OCI-M2 (cell line): Measurements from ENCODE around the gene PSMD11.

Experiments
- DNase-seq: peaks from one replicate; lab custom pipeline; 2025; ENCODE audit not compliant: unreplicated experiment; lab: John Stamatoyannopoulos, UW

Gene PSMD11

GRCh38 chr17:32489320-32490100, 45.2 kb downstream of the PSMD11 start:
- DNase-seq: no peak

- DNase-seq: no peak
These were observed 45.8 kb downstream of the PSMD11 start for GRCh38 chr17:32490101-32490482.

GRCh38 chr17:32491371-32492263, 47.3 kb downstream of the PSMD11 start:
- DNase-seq: no peak

- no peak for DNase-seq
These were observed 47.9 kb downstream of the PSMD11 start for GRCh38 chr17:32492264-32492589.

- DNase-seq: no peak
These were observed 48.5 kb downstream of the PSMD11 start for GRCh38 chr17:32492648-32493289.

DNA sequence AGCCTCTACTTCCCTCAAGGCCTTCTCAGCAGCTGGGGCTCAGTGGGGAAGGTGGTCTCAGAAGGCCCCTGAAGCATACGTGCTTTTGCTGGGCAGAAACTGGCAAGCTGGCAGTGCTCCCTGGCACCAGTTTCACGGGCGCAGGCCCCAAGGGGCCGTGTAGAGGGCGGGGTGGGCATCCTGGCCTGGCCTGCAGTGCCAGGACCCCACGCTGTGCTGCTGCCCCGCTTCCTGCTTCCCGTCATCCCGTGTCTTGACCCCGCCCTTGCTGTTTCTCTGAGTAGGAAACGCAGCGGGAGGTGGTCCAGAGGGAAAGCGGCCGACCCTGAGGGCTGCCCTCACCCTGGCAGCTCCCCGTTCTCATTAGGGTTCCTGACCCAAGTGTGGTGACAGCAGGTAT, 49.3 kb downstream of the PSMD11 start:
- no peak for DNase-seq

DNA sequence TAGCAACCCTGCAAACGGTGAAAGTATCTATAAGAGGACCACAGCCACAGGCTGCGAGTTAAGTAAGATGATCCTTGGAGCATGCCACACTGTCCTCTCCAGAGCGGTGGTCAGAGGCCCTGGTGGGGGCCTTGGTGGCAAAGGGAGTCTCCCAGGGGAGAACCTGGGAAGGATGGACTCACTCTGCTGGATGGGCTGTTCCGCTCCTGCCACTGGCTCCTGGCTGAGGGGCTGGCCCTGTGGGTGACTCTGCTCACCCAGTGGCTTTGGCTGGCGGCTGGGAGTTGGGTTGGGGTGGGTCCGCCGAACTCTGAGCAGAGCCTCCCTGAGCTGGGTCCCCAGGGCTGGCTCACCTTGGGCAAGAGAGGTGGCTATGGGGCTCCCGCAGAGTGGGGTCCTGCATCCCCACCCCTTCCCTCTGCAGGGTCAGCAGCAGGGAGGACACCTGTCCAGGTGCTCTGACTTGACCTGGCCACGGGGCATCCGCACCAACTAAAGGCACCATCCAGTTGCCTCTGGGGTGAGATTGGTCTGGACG, 49.7 kb downstream of the PSMD11 start:
- no peak for DNase-seq

DNA sequence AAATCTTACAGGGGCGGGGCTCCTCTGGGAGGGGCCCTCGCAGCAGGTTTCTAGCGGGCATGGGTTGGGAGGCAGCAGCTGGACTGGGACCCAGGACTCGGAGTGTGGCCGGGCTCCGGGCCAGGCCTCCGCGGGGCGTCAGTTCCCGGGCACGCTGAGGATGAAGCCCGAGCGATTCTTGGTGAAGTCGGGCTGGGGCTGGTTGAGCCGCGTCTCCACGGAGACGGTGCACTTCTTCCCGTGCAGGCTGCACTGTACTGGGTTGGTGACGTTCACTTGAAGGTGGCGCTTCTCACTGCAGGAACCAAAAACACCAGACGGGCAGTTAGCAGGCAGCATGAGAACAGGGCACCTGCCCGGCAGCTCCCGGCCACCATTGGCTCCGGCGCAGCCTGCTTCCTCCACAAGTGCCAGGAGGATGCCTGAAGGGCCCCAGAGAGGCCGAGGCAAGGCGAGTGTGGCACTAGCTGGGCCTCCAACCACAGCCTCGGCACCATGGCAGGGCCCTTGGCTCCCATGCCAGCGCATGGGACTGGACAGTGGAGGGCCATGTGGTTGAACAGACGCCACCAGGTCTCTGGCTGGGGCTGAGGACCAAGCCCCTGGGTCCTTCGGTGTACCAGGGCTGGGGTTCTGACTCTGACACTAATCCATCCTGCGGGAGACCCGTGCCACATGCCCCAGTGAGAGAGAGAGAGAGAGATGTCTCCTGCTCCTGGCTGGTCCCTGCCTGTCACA, 50.5 kb downstream of the PSMD11 start:
- DNase-seq: no peak

DNA sequence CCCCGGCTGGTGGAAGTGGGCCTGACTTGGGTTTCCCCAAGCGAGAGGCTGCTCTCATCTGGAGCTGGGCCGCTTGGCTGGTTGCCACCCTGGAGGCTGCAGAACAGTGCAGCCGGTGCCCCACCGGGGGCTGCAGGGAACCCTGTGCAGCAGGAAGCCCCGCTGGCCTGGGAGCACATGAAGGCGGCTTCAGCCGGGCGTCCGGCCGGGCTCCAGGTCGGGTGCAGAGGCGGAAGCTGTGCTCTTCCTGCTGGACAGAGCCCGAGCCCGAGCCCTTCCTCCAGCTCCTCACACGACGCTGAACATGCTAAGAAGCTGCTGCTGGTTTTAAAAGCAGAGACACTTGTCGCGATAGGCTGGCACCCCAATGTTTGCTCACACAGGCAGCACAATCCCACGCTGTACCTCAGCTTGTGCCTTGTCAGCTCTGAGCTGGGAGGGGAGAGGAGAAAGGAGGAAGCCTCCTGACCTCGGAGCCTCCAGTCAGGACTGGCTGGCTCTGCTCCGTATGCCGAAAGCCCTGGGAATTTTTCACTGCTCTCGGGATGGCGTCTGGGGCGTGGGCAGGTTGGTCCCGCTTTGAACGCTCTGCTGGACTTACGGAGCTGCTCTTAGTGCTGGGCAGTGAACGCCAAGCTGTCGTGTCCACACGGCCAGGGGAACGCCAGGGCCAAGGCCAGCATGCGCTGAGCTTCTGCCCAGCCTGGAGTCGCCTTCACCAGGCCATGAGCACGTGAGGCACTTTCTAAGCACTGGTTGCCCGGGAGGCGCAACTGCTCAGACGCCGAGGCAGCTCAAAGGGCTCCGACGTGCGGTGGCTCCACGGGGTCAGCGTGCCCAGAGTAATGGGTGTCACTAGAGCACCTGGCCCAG, 51.3 kb downstream of the PSMD11 start:
- DNase-seq: no peak

GRCh38 chr17:32496395-32497073, 52.2 kb downstream of the PSMD11 start:
- DNase-seq: no peak

- no peak for DNase-seq
These were observed 53.3 kb downstream of the PSMD11 start for GRCh38 chr17:32497431-32498205.

- DNase-seq: no peak
These were observed 54.1 kb downstream of the PSMD11 start for GRCh38 chr17:32498391-32498790.

- DNase-seq: no peak
These were observed 57.7 kb downstream of the PSMD11 start for GRCh38 chr17:32502013-32502412.

- no peak for DNase-seq
These were observed 58.4 kb downstream of the PSMD11 start for GRCh38 chr17:32502710-32503109.

DNA sequence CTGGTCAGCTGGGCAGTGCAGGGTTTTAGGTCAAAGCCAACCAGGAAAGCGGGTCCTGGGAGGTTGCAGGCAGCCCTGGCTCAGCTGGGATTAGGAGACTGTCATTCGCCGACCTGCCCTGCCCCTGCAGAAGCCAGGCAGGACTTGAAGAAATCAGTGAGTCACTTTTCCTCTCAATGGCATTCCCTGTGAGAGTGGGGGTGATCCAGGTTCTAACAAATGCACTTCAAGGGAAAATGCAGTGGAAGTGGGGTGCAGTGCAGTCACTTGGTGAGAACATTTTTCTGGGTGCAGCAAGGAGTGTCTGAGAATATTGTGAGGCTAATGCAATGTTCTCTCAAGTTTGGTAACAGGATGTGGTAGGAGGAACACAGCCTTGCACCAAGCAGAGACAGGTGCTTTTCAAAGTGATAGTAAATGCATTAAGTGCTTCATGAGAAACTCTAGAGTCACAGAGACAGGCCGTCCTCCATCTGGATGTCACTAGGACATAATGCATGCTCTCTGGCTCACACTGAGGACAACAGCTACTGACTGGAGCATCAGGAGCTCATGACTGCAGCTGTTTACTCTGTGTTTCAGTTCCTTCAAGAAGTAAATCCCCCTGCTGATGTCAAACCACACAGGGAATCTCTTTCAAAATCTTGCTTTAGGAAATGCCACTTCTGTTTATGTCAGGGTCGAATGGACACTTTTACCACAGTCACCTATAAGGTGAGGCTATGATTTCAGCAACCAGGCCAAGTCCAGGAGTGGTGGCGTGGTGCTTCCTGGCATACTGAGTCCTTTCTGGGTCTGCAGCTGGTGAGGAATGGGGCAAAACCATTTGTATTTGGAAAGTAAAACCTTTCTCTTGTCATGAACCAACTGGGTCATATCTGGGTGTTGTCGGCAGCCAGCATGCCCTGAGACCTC, 59.2 kb downstream of the PSMD11 start:
- DNase-seq: no peak

- no peak for DNase-seq
These were observed 60.1 kb downstream of the PSMD11 start for GRCh38 chr17:32504166-32504990.

GRCh38 chr17:32508926-32509325, 64.6 kb downstream of the PSMD11 start:
- DNase-seq: no peak
